H1 (cell line): ENCODE measurements around the gene FAM210A. TPM values are rescaled to one million over a fixed set of nuclear protein-coding genes. Genes with fewer than 3 reads are reported as not detected.

Source experiments
- CTCF ChIA-PET: fragments of 300-600 bp; sonication (Branson Sonifier 250); formaldehyde crosslinking; loops from one replicate; lab custom pipeline; 2021; ENCODE audit not compliant: partially characterized antibody; lab: Charles Lee
- POLR2A ChIA-PET: fragments of 300-600 bp; sonication (Branson Sonifier 250); formaldehyde crosslinking; loops from one replicate; lab custom pipeline; 2021; ENCODE audit warnings: inconsistent platforms; ENCODE audit not compliant: partially characterized antibody; lab: Charles Lee
- DNase-seq, 2 experiments: peaks; one replicate each; pipeline versions ENCODE4 v3.0.0 to v3.0.0-alpha.2; 2010 to 2022; ENCODE audit warnings: low spot score in 2 of 2, low read depth in 1 of 2, mixed read lengths in 1 of 2
- FAIRE-seq: peaks from 2 replicates; lab custom pipeline; 2011; peaks lifted over from hg19 to GRCh38; lab: Jason Lieb, UNC
- H2AFZ ChIP-seq: 2 replicates; pipeline ENCODE4 v1.8.1; 2012; ENCODE audit warnings: low read length, inconsistent platforms
- H2AK5ac ChIP-seq: 2 replicates; pipeline ENCODE4 v1.6.1; 2013; ENCODE audit warnings: low read depth, low read length
- H2BK120ac ChIP-seq: replicated peaks from 2 replicates; pipeline ENCODE3; 2013; ENCODE audit warnings: low read depth, low read length, inconsistent platforms
- H2BK12ac ChIP-seq: 2 replicates; pipeline ENCODE4 v1.6.1; 2013; ENCODE audit warnings: low read depth, low read length
- H2BK15ac ChIP-seq: 2 replicates; pipeline ENCODE4 v1.6.1; 2013; ENCODE audit warnings: low read length
- H2BK20ac ChIP-seq: 2 replicates; pipeline ENCODE4 v1.6.1; 2013; ENCODE audit warnings: low read length
- H2BK5ac ChIP-seq: 2 replicates; pipeline ENCODE4 v1.6.1; 2013; ENCODE audit warnings: low read depth, low read length
- H3K14ac ChIP-seq: 2 replicates; pipeline ENCODE4 v1.6.1; 2013; ENCODE audit warnings: inconsistent platforms; ENCODE audit not compliant: insufficient read length
- H3K18ac ChIP-seq: 2 replicates; pipeline ENCODE4 v1.6.1; 2013; ENCODE audit warnings: low read length; ENCODE audit errors: extremely low read depth
- H3K23ac ChIP-seq: 2 replicates; pipeline ENCODE4 v1.6.1; 2013; ENCODE audit warnings: inconsistent platforms; ENCODE audit not compliant: insufficient read length
- H3K23me2 ChIP-seq: 2 replicates; pipeline ENCODE4 v1.6.1; 2013; ENCODE audit warnings: low read depth, low read length
- H3K27ac ChIP-seq: 2 replicates; pipeline ENCODE4 v1.6.1; 2011; ENCODE audit warnings: low read depth, low read length, inconsistent platforms
- H3K27me3 ChIP-seq, 4 experiments: replicated peaks in 1 of 4; 1 replicate in 1 of 4; 2 replicates in 3 of 4; pipeline versions ENCODE4 v1.6.1 to v1.8.1; 2011 to 2013; ENCODE audit warnings: low read length in 3 of 4, mild to moderate bottlenecking in 3 of 4, inconsistent platforms in 2 of 4, mixed read lengths in 2 of 4, moderate library complexity in 1 of 4; ENCODE audit not compliant: control insufficient read depth in 3 of 4, insufficient read depth in 3 of 4; ENCODE audit errors: extremely low read depth in 1 of 4
- H3K36me3 ChIP-seq, 4 experiments: 2 replicates each; pipeline versions ENCODE4 v1.6.1 to v1.8.1; 2011 to 2013; ENCODE audit warnings: mild to moderate bottlenecking in 4 of 4, low read length in 3 of 4, moderate library complexity in 2 of 4, control low read depth in 1 of 4, inconsistent platforms in 1 of 4; ENCODE audit not compliant: insufficient read depth in 4 of 4, control insufficient read depth in 2 of 4
- H3K4ac ChIP-seq: replicated peaks from 2 replicates; pipeline ENCODE3; 2013; ENCODE audit warnings: low read length, low read depth, mixed read lengths, inconsistent platforms; ENCODE audit not compliant: insufficient read length
- H3K4me1 ChIP-seq, 4 experiments: replicated peaks in 1 of 4; 1 replicate in 1 of 4; 2 replicates in 3 of 4; pipeline versions ENCODE4 v1.6.1 to v1.8.1; 2011 to 2013; ENCODE audit warnings: low read length in 3 of 4, inconsistent platforms in 2 of 4, mixed read lengths in 1 of 4; ENCODE audit not compliant: insufficient read depth in 4 of 4, control insufficient read depth in 3 of 4
- H3K4me2 ChIP-seq, 2 experiments: 2 replicates each; pipeline versions ENCODE4 v1.6.1 to v1.8.1; 2011 to 2013; ENCODE audit warnings: low read depth in 2 of 2, low read length in 2 of 2, control low read depth in 1 of 2, inconsistent platforms in 1 of 2, mild to moderate bottlenecking in 1 of 2; ENCODE audit not compliant: insufficient read depth in 1 of 2
- H3K4me3 ChIP-seq, 4 experiments: fragments of 200-600, 300-600 bp in 1 of 4; sonication (generic), shearing (Covaris generic), sonication (Bioruptor Twin) in 1 of 4; 2 replicates each; pipeline versions ENCODE4 v1.5.1 to v1.8.1; 2011 to 2016; ENCODE audit warnings: low read length in 4 of 4, low read depth in 3 of 4, control low read depth in 2 of 4, inconsistent platforms in 2 of 4, mild to moderate bottlenecking in 2 of 4, mixed read lengths in 1 of 4, moderate library complexity in 1 of 4; ENCODE audit not compliant: insufficient read depth in 2 of 4; ENCODE audit errors: extremely low read depth in 1 of 4
- H3K56ac ChIP-seq: replicated peaks from 2 replicates; pipeline ENCODE3; 2013; ENCODE audit warnings: low read depth, mild to moderate bottlenecking, mixed read lengths, low read length, inconsistent platforms; ENCODE audit not compliant: insufficient read length
- H3K79me1 ChIP-seq: 2 replicates; pipeline ENCODE4 v1.6.1; 2013; ENCODE audit warnings: low read depth, low read length, control low read depth
- H3K79me2 ChIP-seq, 2 experiments: 2 replicates each; pipeline versions ENCODE4 v1.6.1 to v1.8.1; 2012 to 2013; ENCODE audit warnings: low read length in 2 of 2, mild to moderate bottlenecking in 2 of 2, inconsistent platforms in 1 of 2; ENCODE audit not compliant: insufficient read depth in 2 of 2, control insufficient read depth in 1 of 2
- H3K9ac ChIP-seq, 4 experiments: replicated peaks in 1 of 4; 1 replicate in 1 of 4; 2 replicates in 3 of 4; pipeline versions ENCODE4 v1.6.1 to v1.8.1; 2011 to 2013; ENCODE audit warnings: low read depth in 3 of 4, low read length in 3 of 4, control low read depth in 2 of 4, mild to moderate bottlenecking in 2 of 4, moderate library complexity in 2 of 4, inconsistent platforms in 1 of 4; ENCODE audit errors: extremely low read depth in 1 of 4
- H3K9me3 ChIP-seq, 2 experiments: 2 replicates each; pipeline versions ENCODE4 v1.6.1 to v1.8.1; 2012 to 2013; ENCODE audit warnings: mild to moderate bottlenecking in 2 of 2, moderate library complexity in 2 of 2, control low read depth in 1 of 2, inconsistent platforms in 1 of 2, low read depth in 1 of 2, low read length in 1 of 2, mixed read lengths in 1 of 2; ENCODE audit not compliant: insufficient read depth in 2 of 2
- H4K20me1 ChIP-seq, 2 experiments: replicated peaks in 1 of 2; 2 replicates each; pipeline versions ENCODE3 to v1.8.1; 2011 to 2013; ENCODE audit warnings: inconsistent platforms in 2 of 2, low read length in 2 of 2, mild to moderate bottlenecking in 1 of 2; ENCODE audit not compliant: insufficient read depth in 2 of 2, control insufficient read depth in 1 of 2
- H4K5ac ChIP-seq: 2 replicates; pipeline ENCODE4 v1.6.1; 2013; ENCODE audit warnings: low read length, low read depth, mixed read lengths, inconsistent platforms; ENCODE audit not compliant: insufficient read length
- H4K8ac ChIP-seq: 2 replicates; pipeline ENCODE4 v1.8.0; 2013; ENCODE audit warnings: mild to moderate bottlenecking, moderate library complexity, low read length, inconsistent platforms; ENCODE audit not compliant: insufficient read depth; ENCODE audit errors: extremely low read depth
- H4K91ac ChIP-seq: replicated peaks from 2 replicates; pipeline ENCODE3; 2013; ENCODE audit warnings: low read length, mixed read lengths, inconsistent platforms; ENCODE audit not compliant: insufficient read length
- CTBP2 ChIP-seq: IDR thresholded peaks from 2 replicates; pipeline ENCODE4 v1.7.0; 2011; ENCODE audit warnings: borderline replicate concordance, mild to moderate bottlenecking, moderate library complexity, mixed read lengths, low read length; ENCODE audit not compliant: insufficient read depth, insufficient read length
- GABPA ChIP-seq: IDR thresholded peaks from 2 replicates; pipeline ENCODE4 v1.6.1; 2011; ENCODE audit warnings: mild to moderate bottlenecking, low read length, moderate library complexity, borderline replicate concordance; ENCODE audit not compliant: insufficient read depth
- NANOG ChIP-seq: IDR thresholded peaks from 2 replicates; pipeline ENCODE4 v1.6.1; 2011; ENCODE audit warnings: low read length, low read depth, mild to moderate bottlenecking, inconsistent platforms; ENCODE audit not compliant: insufficient read depth, poor library complexity, severe bottlenecking
- POLR2A ChIP-seq, 2 experiments: IDR thresholded peaks; 1 replicate in 1 of 2; 2 replicates in 1 of 2; pipeline ENCODE4 v1.6.1; 2011; ENCODE audit warnings: low read depth in 2 of 2, low read length in 2 of 2, mild to moderate bottlenecking in 2 of 2; ENCODE audit errors: control extremely low read depth in 1 of 2
- SAP30 ChIP-seq: fragments of 300-600 bp; sonication (generic); IDR thresholded peaks from 2 replicates; pipeline ENCODE4 v1.7.1; 2012; ENCODE audit warnings: low read length, moderate library complexity, mild to moderate bottlenecking, inconsistent platforms; ENCODE audit not compliant: insufficient read depth, insufficient replicate concordance
- SIX5 ChIP-seq: IDR thresholded peaks from 2 replicates; pipeline ENCODE4 v1.6.1; 2011; ENCODE audit warnings: mild to moderate bottlenecking, low read depth, low read length
- TAF1 ChIP-seq: IDR thresholded peaks from 2 replicates; pipeline ENCODE4 v1.6.1; 2011; ENCODE audit warnings: mild to moderate bottlenecking, low read depth, low read length
- TEAD4 ChIP-seq: IDR thresholded peaks from 2 replicates; pipeline ENCODE4 v1.6.1; 2012; ENCODE audit warnings: low read depth, low read length, inconsistent platforms, mixed read lengths
- WGBS, 2 experiments: shearing (Covaris generic) in 1 of 2; methylation state at CpG; one replicate each; pipeline versions ENCODE4 v1.1.6 to v1.1.7; 2013 to 2015; ENCODE audit warnings: low lambda C conversion rate in 2 of 2, mixed read lengths in 2 of 2, inconsistent platforms in 1 of 2, low coverage in 1 of 2, missing lambda C conversion rate in 1 of 2; ENCODE audit not compliant: insufficient replicate concordance in 2 of 2, insufficient coverage in 1 of 2, insufficient read length in 1 of 2; ENCODE audit errors: extremely low coverage in 1 of 2, missing lambda C conversion rate in 1 of 2; 5-methylcytosine and 5-hydroxymethylcytosine counted together
- polyA plus RNA-seq, 7 experiments: library from polyadenylated mRNA; depleted of rRNA in 3 of 7; stranded (reverse) in 5 of 7; unstranded in 2 of 7; fragments of >200 nt in 5 of 7; fragments of 200-250 nt in 2 of 7; gene quantifications; 1 replicate in 5 of 7; 2 replicates in 1 of 7; 4 replicates in 1 of 7; pipeline versions ENCODE4 v1.2.1 to v1.2.3, GENCODE V29; 2011 to 2013; ENCODE audit warnings: missing spikeins in 2 of 7, mixed read lengths in 2 of 7
- total RNA-seq: library from RNA; stranded (reverse); fragmentation: NEBNext Ultra II Directional; extraction: Animal tissue kit (Norgen Biotek cat#: 25700); gene quantifications from 2 replicates; pipeline ENCODE4 v1.2.1, GENCODE V29; 2021

FAM210A gene
- total and polyA plus RNA-seq, 2 of the 8 experiments (the other 6 are each of a cell fraction or from before 2014, with no cell fraction given), result 8.2 to 25.4 TPM

DNA sequence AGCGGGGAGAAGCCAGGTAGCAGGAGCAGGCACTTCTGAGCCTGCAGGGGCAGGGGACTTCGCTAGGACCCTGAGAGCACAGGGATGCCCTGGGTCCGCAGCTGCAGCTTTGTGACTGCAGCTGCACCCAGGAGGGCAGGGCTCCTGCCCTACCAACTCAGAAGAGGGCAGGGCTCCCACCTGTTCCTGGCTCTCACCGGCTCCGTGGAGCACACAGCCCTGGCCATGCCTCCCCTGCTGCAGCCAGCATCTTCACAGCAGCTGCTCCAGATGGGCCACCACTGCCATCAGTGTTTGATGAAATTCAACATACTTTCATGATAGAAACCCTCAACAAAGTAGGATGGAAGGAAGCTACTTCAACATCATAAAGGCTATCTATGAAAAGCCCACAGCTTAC lies 92.7 kb downstream of the FAM210A start:
- Histone ChIP-seq H3K79me1 (no peaks in the 10 kb centered on the region), H3K9ac (no peak overlapping the region), H4K91ac (no peak overlapping the region), H2BK120ac (no peak overlapping the region), H4K20me1 (no peaks in the 10 kb centered on the region), H3K23me2 (no peaks in the 10 kb centered on the region), H3K4me3 (no peak overlapping the region), H3K4me1 (peaks cover 0 to 5% (median 4%) of the 10 kb centered on the region in 4 experiments; a peak in 4 of 7 replicates), H4K5ac (no peak overlapping the region), H3K36me3 (no peaks in the 10 kb centered on the region), H3K27me3 (no peaks in the 10 kb centered on the region; a peak in 1 of 7 replicates), H3K18ac (no peak overlapping the region), H3K56ac (no peak overlapping the region), H3K27ac (no peak overlapping the region), H2BK15ac (no peak overlapping the region), H2BK12ac (no peak overlapping the region), H3K23ac (no peak overlapping the region), H3K14ac (no peak overlapping the region), H3K4me2 (no peak overlapping the region), H3K79me2 (no peaks in the 10 kb centered on the region), H4K8ac (no peak overlapping the region), H2AK5ac (no peak overlapping the region), H2AFZ (no peak overlapping the region), H2BK5ac (no peak overlapping the region), H3K9me3 (peaks cover 0 to 3% of the 10 kb centered on the region in 2 experiments; a peak in 1 of 4 replicates), H3K4ac (no peak overlapping the region), H2BK20ac (no peak overlapping the region)
- 93% methylated on average over 5 of the region's 5 CpGs; no CpG with 5 or more reads in 1 of the 2 experiments for WGBS, 2 experiments
- FAIRE-seq, result no peak
- ChIA-PET POLR2A (no interaction called here), CTCF (interaction anchor here (1.3 kb wide), 1 partner anchor 48 kb away, joined by 3 read pairs; no protein-coding TSS in a partner anchor)
- DNase-seq, result no peak
- TF ChIP-seq SAP30 (no peak), POLR2A (IDR thresholded peaks at IDR 0.05; ENCODE audit: control extremely low read depth in 1 of 2, low read depth in 2 of 2, low read length in 2 of 2) (no peak), GABPA (no peak), NANOG (no peak), TAF1 (no peak), SIX5 (no peak), TEAD4 (no peak), CTBP2 (no peak)
